ENCODE measurements around the gene VMAC.

DNA sequence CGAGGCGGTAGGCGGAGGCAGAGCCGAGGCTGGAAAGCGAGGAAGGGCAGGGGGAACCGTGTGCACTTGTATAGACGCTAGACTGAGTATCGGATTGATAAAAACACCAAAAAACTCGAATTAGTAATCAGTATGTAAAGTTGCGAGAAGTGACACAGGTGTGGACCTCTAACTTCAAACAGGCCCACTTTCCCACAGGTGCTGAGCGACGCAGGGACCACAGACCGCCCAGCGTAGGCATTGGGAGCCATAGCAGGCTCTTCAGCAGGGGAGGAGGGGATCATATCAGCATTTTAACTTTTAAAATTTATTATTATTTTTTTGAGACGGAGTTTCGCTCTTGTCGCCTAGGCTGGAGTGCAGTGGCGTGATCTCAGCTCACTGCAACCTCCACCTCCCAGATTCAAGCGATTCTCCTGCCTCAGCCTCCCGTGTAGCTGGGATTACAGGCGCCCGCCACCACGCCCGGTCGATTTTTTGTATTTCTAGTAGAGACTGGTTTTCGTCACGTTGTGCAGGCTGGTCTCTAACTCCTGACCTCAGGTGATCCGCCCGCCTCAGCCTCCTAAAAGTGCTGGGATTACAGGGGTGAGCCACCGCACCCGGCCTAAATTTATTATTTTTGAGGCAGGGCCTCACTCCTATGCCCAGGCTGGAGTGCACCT lies 574 bp downstream of the VMAC start:
- TF ChIP-seq, protein P1, sequence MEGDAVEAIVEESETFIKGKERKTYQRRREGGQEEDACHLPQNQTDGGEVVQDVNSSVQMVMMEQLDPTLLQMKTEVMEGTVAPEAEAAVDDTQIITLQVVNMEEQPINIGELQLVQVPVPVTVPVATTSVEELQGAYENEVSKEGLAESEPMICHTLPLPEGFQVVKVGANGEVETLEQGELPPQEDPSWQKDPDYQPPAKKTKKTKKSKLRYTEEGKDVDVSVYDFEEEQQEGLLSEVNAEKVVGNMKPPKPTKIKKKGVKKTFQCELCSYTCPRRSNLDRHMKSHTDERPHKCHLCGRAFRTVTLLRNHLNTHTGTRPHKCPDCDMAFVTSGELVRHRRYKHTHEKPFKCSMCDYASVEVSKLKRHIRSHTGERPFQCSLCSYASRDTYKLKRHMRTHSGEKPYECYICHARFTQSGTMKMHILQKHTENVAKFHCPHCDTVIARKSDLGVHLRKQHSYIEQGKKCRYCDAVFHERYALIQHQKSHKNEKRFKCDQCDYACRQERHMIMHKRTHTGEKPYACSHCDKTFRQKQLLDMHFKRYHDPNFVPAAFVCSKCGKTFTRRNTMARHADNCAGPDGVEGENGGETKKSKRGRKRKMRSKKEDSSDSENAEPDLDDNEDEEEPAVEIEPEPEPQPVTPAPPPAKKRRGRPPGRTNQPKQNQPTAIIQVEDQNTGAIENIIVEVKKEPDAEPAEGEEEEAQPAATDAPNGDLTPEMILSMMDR (IDR thresholded peaks at IDR 0.05; ENCODE audit: insufficient read depth, low read length, poor library complexity, severe bottlenecking) = no peak
- no peak for TF ChIP-seq EZH2phosphoT487 (conservative IDR thresholded peaks at IDR 0.05; ENCODE audit: low read length)
